22Rv1 (cell line): ENCODE results near the gene UPK2.

Experiments
- CTCF ChIP-seq: fragments of 450-650 bp; IDR thresholded peaks from 2 replicates; pipeline ENCODE4 v1.5.1; 2017; ENCODE audit warnings: mild to moderate bottlenecking
- ZFX ChIP-seq: fragments of 450-650 bp; IDR thresholded peaks from 2 replicates; pipeline ENCODE4 v1.6.1; 2017; ENCODE audit warnings: antibody characterized with exemption, borderline replicate concordance

- no peak for TF ChIP-seq CTCF
- no peak for TF ChIP-seq ZFX
Observed at GRCh38 chr11:118911880-118912741, 44.0 kb upstream of the UPK2 start.
